GM21528 (cell line): ENCODE measurements around the gene PLA2G2C.
A peak's percentile ranks its signal among the peaks of the same experiment; 100 is the strongest.

ENCODE experiments used
- ATAC-seq: cut with Tn5 transposase; IDR thresholded peaks from one replicate; pipeline ENCODE4 v1.9.1; 2021; ENCODE audit warnings: mild to moderate bottlenecking, moderate library complexity; ENCODE audit not compliant: unreplicated experiment, low FRiP score

The PLA2G2C gene

GRCh38 chr1:20164694-20165202 lies 21.6 kb downstream of the PLA2G2C start:
- no peak for ATAC-seq

GRCh38 chr1:20160034-20160433 lies 26.3 kb downstream of the PLA2G2C start:
- ATAC-seq = no peak

- no peak for ATAC-seq
Observed at GRCh38 chr1:20158358-20159070, 27.8 kb downstream of the PLA2G2C start.

- no peak for ATAC-seq
Observed at GRCh38 chr1:20154301-20154831, 32.0 kb downstream of the PLA2G2C start.

- no peak for ATAC-seq
Observed at GRCh38 chr1:20153000-20153418, 33.3 kb downstream of the PLA2G2C start.

- no peak for ATAC-seq
Observed at GRCh38 chr1:20152599-20152930, 33.8 kb downstream of the PLA2G2C start.

- peak; percentile 67 for ATAC-seq
Observed at GRCh38 chr1:20151906-20152598, 34.3 kb downstream of the PLA2G2C start.

GRCh38 chr1:20150969-20151368 lies 35.3 kb downstream of the PLA2G2C start:
- ATAC-seq = no peak

- no peak for ATAC-seq
Observed at GRCh38 chr1:20150326-20150705, 36.0 kb downstream of the PLA2G2C start.

GRCh38 chr1:20149601-20150325 lies 36.6 kb downstream of the PLA2G2C start:
- no peak for ATAC-seq

- ATAC-seq = no peak
Observed at GRCh38 chr1:20148571-20149500, 37.5 kb downstream of the PLA2G2C start.

GRCh38 chr1:20147846-20148570 lies 38.3 kb downstream of the PLA2G2C start:
- ATAC-seq = no peak

- ATAC-seq = no peak
Observed at GRCh38 chr1:20143734-20144565, 42.4 kb downstream of the PLA2G2C start.

- no peak for ATAC-seq
Observed at GRCh38 chr1:20143318-20143717, 43.0 kb downstream of the PLA2G2C start.

GRCh38 chr1:20142001-20142710 lies 44.2 kb downstream of the PLA2G2C start:
- no peak for ATAC-seq

- ATAC-seq = no peak
Observed at GRCh38 chr1:20141466-20141865, 44.9 kb downstream of the PLA2G2C start.

GRCh38 chr1:20141001-20141400 lies 45.3 kb downstream of the PLA2G2C start:
- no peak for ATAC-seq
